HUES48 (cell line): ENCODE measurements around the gene DIP2C.

ENCODE experiments used
- H3K27ac ChIP-seq: one replicate; pipeline ENCODE4 v1.7.0; 2013; ENCODE audit warnings: low read depth, low read length, inconsistent platforms
- H3K27me3 ChIP-seq: 2 replicates; pipeline ENCODE4 v1.6.1; 2013; ENCODE audit warnings: mild to moderate bottlenecking, low read length; ENCODE audit not compliant: control insufficient read depth, insufficient read depth
- H3K36me3 ChIP-seq: 2 replicates; pipeline ENCODE4 v1.6.1; 2013; ENCODE audit warnings: low read length; ENCODE audit not compliant: control insufficient read depth, insufficient read depth
- H3K4me1 ChIP-seq: 2 replicates; pipeline ENCODE4 v1.6.1; 2013; ENCODE audit warnings: mild to moderate bottlenecking, low read length; ENCODE audit not compliant: control insufficient read depth, insufficient read depth
- H3K4me3 ChIP-seq: 2 replicates; pipeline ENCODE4 v1.5.1; 2013; ENCODE audit warnings: mild to moderate bottlenecking, low read depth, low read length
- H3K9ac ChIP-seq: 2 replicates; pipeline ENCODE4 v1.6.1; 2013; ENCODE audit warnings: mild to moderate bottlenecking, low read depth, low read length, moderate library complexity
- H3K9me3 ChIP-seq: 2 replicates; pipeline ENCODE4 v1.6.1; 2013; ENCODE audit warnings: low read length; ENCODE audit not compliant: control insufficient read depth, insufficient read depth

DIP2C gene

GRCh38 chr10:608331-609261 lies 80.9 kb downstream of the DIP2C start:
- no peaks in the 10 kb centered on the region for H3K9me3 ChIP-seq
- H3K27ac ChIP-seq = no peak overlapping the region
- H3K36me3 ChIP-seq = no peaks in the 10 kb centered on the region
- no peaks in the 10 kb centered on the region for H3K27me3 ChIP-seq
- H3K9ac ChIP-seq = no peak overlapping the region
- no peak overlapping the region for H3K4me3 ChIP-seq
- H3K4me1 ChIP-seq = peaks cover 20% of the 10 kb centered on the region

- Histone ChIP-seq H3K27ac (no peak overlapping the region), H3K9ac (no peak overlapping the region), H3K36me3 (no peaks in the 10 kb centered on the region), H3K4me1 (peaks cover 10% of the 10 kb centered on the region; the same call in 1 of the 2 replicates), H3K4me3 (no peak overlapping the region), H3K27me3 (no peaks in the 10 kb centered on the region), H3K9me3 (no peaks in the 10 kb centered on the region)
Observed at GRCh38 chr10:607545-608185, 81.8 kb downstream of the DIP2C start.

DNA sequence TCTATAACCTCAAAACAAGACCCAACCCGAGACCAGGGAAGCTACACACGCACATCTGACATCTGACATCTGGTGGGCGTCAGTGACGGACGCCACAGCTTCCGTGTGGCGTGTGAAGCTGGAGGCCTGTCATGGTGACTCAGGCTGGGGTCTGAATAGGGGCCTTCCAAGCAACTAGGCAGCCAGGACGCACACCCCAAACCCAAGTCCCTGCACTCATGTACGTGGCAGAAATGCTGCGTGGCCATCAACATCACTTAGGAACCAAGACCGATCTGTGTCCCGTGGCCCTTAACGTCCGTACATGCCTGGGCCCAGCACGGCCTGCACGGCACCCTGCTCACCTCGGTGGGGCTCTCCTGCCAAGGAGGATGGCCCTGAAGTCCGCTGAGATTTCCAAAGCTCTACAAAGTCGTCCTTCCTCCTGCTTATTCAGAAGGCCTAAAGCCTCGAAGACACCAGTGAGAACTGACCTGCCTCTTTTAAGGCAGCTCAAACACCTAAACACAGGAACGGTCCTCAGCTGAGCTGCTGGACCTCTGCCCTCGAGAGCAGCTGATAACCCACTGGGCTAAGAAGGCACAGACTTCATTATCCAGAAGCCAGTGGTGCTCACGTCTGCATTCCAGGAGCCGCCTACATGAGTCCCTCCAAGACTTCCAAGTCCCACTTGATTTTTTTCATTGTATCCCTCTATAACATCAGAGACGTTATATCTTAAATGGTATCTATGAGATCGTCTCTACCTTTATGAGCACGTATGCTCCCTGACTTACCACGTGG lies 82.5 kb downstream of the DIP2C start:
- Histone ChIP-seq H3K4me1 (peaks cover 8% of the 10 kb centered on the region; the same call in 1 of the 2 replicates), H3K9ac (no peak overlapping the region), H3K9me3 (no peaks in the 10 kb centered on the region), H3K4me3 (no peak overlapping the region), H3K27ac (no peak overlapping the region), H3K27me3 (no peaks in the 10 kb centered on the region), H3K36me3 (no peaks in the 10 kb centered on the region)

DNA sequence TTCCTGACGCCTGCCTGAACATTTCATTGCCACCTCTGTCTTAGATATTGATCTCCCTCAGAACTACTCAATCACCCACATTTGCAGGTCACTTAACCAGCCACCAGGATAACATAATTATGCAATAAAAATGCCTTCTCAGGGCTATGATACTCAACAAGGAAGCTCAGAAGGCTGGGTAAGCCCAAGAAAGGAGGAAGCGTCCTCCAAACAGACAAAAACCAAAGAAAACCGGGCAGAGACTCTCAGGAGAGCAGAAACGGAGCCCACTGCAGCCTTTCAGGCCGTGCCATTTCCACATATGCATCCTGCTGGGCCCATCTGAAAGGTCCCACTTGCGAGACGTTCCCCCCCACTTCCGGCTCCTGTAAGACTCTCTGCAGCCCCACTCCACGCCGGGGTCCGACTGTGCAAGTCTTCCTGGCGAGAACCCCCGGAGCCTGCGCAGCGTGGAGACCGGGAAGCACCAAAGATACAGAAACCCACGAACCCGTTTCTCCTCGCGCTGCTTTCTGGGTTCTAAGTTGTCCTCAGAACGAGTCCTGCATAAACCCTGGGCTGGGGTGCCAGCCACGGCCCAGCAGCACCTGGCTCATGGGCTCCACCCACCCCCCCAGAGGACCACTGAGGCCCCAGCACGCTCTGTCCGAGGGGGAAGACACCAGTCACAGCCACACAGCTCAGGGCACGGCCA lies 83.7 kb downstream of the DIP2C start:
- Histone ChIP-seq H3K27ac (no peak overlapping the region), H3K9ac (no peak overlapping the region), H3K9me3 (no peaks in the 10 kb centered on the region), H3K27me3 (no peaks in the 10 kb centered on the region), H3K36me3 (no peaks in the 10 kb centered on the region), H3K4me3 (no peak overlapping the region), H3K4me1 (no peaks in the 10 kb centered on the region)

DNA sequence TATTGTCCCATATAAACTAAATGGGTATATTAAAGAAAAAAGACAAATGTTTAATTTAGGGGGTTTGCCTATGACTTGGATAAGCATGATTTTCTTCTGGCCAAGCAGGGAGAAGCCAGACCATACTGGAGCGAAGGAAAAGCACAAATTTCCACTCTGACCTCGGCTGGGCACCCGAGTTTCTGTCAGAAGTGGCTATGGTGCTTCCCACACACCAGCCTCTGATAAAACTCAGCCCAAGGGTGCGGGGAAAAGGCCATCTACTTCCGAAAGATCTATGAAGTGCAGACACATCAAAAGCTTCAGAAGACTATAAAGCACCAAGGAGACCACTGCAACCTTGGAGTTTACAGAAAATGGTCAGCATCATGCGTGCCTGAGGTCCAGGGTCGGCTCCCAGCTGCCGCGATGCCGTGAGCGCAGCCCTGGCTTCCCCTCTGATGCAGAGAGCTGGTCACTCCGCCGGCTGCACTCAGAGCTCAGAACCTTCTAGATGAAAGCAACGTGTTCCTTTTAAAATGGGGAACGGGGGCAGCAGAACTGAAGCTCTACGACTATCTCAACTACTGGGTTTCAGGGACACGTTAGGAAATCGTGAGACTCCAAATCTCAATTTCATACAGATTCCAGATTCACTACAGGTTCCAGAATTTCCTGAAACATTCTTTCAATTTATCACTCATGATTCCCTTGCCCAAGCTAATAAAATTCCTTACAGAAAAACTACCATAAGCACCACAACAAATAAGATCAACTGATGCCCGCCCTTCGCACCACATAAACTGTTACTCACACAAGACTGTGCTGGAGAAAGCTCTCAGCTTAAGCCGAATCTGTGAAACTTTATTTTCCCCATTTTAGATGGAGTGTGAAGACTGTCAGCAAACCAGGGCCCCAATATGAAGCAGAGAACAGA lies 84.5 kb downstream of the DIP2C start:
- Histone ChIP-seq H3K9ac (no peak overlapping the region), H3K4me3 (no peak overlapping the region), H3K36me3 (no peaks in the 10 kb centered on the region), H3K4me1 (no peaks in the 10 kb centered on the region), H3K9me3 (no peaks in the 10 kb centered on the region), H3K27ac (no peak overlapping the region), H3K27me3 (no peaks in the 10 kb centered on the region)

GRCh38 chr10:603745-604144 lies 85.7 kb downstream of the DIP2C start:
- no peaks in the 10 kb centered on the region for H3K9me3 ChIP-seq
- no peaks in the 10 kb centered on the region for H3K27me3 ChIP-seq
- no peak overlapping the region for H3K4me3 ChIP-seq
- H3K9ac ChIP-seq = no peak overlapping the region
- no peaks in the 10 kb centered on the region for H3K36me3 ChIP-seq
- H3K27ac ChIP-seq = no peak overlapping the region
- peaks cover 6% of the 10 kb centered on the region for H3K4me1 ChIP-seq

GRCh38 chr10:602391-603005 lies 87.0 kb downstream of the DIP2C start:
- Histone ChIP-seq H3K4me1 (peaks cover 13% of the 10 kb centered on the region), H3K36me3 (no peaks in the 10 kb centered on the region), H3K9me3 (no peaks in the 10 kb centered on the region), H3K4me3 (no peak overlapping the region), H3K27ac (no peak overlapping the region), H3K27me3 (no peaks in the 10 kb centered on the region), H3K9ac (no peak overlapping the region)

DNA sequence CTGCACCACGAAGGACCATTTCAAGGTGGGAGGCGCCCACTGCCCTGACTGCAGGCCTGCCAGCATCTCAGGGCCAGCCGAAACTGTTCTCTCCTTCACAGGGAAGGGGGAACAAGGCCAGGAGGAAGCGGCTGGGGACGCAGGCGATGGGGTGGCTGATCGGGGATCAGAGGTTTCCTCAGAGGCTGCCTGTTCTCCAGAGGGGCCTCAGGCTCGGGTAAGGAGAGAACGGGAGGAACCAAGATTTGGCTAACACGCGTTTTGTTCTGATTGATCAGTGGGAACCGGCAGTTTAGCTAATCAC lies 87.9 kb downstream of the DIP2C start:
- Histone ChIP-seq H3K9ac (no peak overlapping the region), H3K27ac (no peak overlapping the region), H3K4me1 (peaks cover 13% of the 10 kb centered on the region), H3K27me3 (no peaks in the 10 kb centered on the region), H3K9me3 (no peaks in the 10 kb centered on the region), H3K4me3 (no peak overlapping the region), H3K36me3 (no peaks in the 10 kb centered on the region)

GRCh38 chr10:600876-601659 lies 88.4 kb downstream of the DIP2C start:
- Histone ChIP-seq H3K27ac (no peak overlapping the region), H3K4me3 (no peak overlapping the region), H3K4me1 (peaks cover 13% of the 10 kb centered on the region), H3K36me3 (no peaks in the 10 kb centered on the region), H3K9me3 (no peaks in the 10 kb centered on the region), H3K27me3 (no peaks in the 10 kb centered on the region), H3K9ac (no peak overlapping the region)
